Stimulated activated CD8-positive, alpha-beta memory T cell treated with anti-CD3 and anti-CD28 coated beads, Interleukin-4, amount 100 ng/mL, for 24 hours (primary cell): ENCODE measurements around the gene RYR1.
"Not testable (repeated sequence)": the region's sequence is repeated elsewhere in the genome, so short reads cannot be mapped to it uniquely, and the experiment has no call there.

Experiments
- DNase-seq: peaks from one replicate; pipeline ENCODE4 v3.0.0-alpha.2; 2020; ENCODE audit warnings: low read depth

RYR1 gene

DNA sequence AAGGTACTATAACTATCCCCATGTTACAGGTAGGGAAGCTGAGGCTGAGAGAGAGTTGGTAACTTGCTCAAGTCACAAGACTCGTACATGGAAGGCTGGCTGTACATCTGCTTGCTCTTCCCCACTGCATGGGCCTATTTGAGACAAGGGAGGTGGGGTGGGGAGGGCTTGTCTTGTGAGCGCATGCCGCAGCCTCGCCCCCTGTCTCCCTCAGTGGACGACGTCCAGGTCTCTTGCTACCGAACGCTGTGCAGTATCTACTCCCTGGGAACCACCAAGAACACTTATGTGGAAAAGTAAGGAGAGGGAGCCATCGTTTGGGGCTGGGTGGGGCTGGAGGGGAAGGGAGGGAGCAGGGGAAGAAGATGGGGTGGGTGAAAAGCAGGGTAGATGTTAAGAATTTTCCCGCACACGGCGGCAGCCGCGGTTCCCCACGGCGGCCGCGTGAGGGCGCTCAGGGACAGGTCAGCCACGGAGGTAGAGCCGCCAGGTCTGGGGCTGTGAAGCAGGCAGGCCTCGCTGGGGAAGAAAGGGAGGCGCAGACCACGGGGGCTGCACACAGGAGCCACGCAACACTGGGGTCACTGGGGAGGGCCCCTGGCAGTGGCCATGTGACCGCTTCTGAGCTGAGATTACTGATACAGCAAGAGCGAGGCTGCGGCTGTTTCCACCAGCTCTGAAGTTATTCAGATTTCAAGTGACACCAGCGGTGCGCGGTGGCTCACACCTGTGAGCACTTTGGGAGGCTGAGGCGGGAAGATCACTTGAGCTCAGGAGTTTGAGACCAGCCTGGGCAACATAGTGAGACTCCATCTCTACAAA is 81.5 kb downstream of the RYR1 start:
- DNase-seq = peak; percentile 65

DNA sequence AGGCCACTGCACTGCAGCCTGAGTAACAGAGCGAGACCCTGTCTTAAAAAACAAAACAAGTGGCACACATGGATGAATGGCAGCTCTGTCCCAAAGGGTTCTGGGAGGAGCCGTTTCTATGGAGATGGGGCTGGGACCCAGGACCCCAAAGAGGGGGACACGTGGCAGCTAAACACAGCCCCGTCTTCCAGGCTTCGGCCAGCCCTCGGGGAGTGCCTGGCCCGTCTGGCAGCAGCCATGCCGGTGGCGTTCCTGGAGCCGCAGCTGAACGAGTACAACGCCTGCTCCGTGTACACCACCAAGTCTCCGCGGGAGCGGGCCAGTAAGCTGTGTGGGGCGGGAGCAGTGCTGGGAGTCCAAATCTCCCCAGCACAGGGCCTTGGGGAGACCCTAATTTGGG is 82.4 kb downstream of the RYR1 start:
- DNase-seq = no peak

DNA sequence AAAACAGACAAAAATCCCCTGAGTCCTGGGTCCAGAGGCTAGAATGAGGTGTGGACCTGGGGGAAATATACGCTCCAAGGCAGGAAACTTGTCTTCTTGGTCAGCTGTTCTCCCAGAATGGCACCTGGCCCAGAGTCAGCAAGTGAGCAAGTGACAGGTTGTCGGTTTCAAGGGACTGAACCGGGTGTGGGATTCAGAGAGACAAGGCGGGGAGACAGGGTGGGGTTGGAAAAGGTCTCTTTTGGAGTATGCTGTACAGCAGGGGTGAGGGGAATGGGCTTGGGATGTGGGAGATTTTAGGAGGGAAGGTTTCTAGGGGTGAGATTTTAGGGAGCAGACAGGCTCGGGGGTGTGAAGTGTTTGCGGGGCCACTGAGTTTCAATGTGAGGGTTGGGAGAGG is 83.3 kb downstream of the RYR1 start:
- no peak for DNase-seq

DNA sequence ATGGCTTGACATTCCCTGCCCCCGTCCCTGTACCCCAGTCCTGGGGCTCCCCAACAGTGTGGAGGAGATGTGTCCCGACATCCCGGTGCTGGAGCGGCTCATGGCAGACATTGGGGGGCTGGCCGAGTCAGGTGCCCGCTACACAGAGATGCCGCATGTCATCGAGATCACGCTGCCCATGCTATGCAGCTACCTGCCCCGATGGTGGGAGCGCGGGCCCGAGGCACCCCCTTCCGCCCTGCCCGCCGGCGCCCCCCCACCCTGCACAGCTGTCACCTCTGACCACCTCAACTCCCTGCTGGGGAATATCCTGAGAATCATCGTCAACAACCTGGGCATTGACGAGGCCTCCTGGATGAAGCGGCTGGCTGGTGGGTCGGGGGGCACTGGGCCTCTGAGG is 83.8 kb downstream of the RYR1 start:
- no peak for DNase-seq

DNA sequence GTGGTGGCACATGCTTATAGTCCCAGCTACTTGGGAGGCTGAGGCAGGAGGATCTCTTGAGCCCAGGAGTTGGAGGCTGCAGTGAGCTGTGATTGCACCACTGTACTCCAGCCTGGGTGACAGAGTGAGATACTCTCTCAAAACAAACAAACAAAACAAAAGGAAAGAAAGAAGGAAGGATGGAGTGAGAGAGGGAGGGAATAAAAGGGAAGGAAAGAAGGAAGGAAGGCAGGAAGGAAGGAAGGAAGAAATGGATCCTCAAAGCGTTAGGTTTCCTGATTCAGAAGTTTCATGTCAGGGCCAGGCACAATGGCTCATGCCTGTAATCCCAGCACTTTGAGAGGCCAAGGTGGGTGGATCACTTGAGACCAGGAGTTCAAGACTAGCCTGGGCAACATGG is 84.5 kb downstream of the RYR1 start:
- DNase-seq = not testable (repeated sequence)

DNA sequence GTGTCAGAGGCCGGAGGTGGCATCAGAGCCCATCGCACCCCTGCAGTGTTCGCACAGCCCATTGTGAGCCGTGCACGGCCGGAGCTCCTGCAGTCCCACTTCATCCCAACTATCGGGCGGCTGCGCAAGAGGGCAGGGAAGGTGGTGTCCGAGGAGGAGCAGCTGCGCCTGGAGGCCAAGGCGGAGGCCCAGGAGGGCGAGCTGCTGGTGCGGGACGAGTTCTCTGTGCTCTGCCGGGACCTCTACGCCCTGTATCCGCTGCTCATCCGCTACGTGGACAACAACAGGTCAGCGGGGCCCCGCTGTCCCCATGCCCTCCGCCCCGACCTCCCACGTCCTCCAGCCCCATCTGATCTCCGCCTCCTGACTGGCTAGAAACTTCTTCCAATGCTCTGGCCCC is 85.7 kb downstream of the RYR1 start:
- no peak for DNase-seq

DNA sequence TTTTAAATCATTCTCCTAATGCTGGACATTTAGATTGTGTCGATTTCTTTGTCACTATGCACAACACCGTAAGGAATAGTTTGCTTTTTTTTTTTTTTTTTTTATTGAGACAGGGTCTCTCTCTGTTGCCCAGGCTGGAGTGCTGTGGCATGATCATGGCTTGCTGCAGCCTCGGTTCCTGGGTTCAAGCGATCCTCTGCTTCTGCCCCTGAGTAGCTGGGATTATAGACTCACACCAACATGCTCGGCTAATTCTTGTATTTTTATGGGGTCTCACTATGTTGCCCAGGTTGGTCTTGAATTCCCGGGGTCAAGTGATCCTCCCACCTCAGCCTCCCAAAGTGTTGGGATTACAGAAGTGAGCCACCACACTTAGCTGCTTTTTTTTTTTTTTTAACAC is 86.5 kb downstream of the RYR1 start:
- no peak for DNase-seq

DNA sequence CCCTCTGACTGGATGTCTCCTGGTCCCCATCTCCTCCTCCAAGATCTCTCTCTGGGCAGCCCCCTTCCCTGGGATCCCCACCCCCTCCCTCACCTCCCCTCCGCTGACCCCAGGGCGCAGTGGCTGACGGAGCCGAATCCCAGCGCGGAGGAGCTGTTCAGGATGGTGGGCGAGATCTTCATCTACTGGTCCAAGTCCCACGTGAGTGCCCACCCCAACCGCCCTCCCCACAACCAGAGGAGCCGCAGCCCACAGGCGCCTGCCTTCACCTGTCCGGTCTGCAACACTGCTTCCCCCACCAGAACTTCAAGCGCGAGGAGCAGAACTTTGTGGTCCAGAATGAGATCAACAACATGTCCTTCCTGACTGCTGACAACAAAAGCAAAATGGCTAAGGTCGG is 89.4 kb downstream of the RYR1 start:
- DNase-seq = no peak

DNA sequence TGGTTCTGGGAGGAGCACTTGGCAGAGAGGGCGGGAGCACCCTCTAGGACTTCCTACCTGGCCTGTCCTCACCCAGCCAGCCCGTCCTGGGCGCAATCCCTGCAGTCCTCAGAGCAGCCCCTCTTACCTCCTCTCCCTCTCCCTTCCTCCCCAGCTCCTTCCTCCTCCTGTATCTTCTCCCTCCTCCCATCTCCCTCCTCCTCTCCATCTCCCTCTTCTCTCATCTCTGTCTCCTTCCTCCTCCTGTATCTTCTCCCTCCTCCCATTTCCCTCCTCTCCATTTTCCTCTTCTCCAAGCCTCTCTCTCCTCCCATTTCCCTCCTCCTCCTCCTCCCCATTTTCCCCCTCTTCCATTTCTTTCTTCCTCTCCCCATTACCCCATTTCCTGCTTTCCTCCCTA is 89.8 kb downstream of the RYR1 start:
- DNase-seq = no peak

DNA sequence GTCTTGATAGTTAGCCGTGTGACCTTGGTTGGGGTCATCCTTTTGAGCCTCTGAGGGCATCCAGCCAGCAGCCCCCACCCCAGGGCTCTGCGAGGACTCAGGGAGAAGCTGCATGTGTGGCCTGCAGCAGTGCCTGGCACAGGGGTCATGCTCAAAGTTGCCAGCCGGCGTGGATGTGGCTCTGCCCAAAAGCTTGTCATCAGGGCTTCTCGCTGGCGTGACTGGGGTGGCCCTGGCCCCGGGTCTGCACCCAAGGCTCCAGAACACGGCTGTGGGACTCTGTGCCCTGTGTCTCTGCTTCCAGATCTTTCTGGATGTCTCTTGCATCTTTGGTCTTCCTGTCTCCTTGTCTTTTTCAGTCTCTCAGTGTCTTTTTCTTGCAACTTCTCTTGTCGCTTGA is 90.9 kb downstream of the RYR1 start:
- DNase-seq = no peak

DNA sequence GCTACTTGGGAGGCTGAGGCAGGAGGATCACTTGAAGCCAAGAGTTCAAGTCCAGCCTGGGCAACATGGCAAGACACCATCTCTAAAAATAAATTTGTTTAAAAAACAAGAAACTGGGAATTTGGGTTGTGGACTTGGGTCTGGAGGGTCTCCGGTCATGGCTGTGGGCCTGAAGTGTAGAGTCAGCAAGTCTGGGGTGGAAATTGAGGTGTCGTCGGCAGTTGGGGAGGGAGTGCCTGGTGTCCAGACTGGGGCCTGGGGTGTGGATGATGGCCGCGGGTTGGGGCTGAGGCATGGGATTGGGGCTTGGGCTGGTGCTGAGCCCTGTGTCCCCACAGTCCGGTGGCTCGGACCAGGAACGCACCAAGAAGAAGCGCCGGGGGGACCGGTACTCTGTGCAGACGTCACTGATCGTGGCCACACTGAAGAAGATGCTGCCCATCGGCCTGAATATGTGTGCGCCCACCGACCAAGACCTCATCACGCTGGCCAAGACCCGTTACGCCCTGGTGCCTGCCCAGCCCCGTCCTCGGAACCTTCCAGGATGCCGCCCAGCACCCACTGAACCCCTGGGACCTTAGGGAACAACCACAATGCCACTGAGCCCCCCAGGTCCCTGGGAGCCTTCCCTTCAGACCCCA is 91.6 kb downstream of the RYR1 start:
- DNase-seq = no peak

DNA sequence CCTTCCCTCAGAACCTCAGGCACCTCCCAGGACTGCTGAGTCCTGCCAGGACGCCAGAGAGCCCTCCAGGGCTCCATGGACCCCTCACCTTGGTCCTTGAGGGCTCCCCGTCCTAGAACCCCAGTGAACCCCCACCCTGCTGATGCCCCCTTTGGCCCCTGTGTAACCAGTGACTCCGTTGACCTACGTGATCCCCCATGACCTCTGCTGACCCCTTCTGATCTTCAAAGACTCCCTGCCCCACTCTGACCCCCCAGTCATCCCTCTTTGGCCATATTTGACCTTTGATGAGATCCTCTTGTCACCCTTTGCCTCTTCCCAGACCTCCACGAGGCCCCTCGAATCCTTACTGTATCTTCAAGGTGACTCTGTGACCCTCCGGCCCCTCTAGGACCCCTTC is 92.9 kb downstream of the RYR1 start:
- DNase-seq = no peak

DNA sequence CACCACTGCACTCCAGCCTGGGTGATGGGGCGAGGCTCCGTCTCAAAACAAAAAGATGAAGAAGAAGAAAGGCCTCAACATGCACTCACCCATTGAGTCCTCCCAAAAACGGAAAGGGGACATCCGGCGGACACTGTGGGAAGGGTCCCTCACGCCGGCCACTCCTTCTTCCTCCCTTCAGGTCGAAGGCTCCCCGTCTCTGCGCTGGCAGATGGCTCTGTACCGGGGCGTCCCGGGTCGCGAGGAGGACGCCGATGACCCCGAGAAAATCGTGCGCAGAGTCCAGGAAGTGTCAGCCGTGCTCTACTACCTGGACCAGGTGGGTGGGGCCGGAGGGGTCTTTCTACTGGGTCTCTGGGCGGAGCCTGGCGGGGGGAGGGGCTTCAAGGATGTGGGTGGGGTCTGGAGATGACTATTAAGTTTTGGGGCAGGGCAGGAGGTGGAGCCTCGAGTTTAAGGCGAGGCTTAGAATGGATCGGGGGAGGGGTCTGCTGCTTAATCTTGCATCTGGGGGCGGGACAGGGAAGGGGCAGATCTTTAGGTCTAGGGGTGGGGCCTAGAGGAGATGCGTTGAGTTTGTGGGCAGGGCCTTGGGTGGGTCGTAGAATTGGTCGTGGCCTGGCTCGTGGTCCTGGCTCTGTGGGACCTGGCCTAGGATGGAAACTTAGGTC is 94.1 kb downstream of the RYR1 start:
- DNase-seq = no peak

DNA sequence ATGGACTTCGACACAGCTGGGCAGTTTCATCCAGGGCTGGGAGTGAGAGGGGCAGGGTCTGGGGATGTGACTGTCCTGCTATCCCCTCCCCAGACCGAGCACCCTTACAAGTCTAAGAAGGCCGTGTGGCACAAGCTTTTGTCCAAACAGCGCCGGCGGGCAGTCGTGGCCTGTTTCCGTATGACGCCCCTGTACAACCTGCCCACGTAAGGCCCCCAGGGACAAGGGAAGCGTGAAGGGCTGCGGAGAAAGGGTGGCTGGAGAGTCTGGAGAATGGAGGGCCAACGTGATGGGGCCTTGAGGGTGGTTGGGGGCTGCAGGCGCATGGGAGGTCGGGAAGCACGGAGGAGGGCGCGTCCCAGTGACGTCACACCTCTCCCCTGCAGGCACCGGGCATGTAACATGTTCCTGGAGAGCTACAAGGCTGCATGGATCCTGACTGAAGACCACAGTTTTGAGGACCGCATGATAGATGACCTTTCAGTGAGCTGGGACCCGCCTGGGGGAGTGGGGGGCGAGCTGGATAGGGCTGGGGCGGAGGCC is 94.8 kb downstream of the RYR1 start:
- DNase-seq = no peak

DNA sequence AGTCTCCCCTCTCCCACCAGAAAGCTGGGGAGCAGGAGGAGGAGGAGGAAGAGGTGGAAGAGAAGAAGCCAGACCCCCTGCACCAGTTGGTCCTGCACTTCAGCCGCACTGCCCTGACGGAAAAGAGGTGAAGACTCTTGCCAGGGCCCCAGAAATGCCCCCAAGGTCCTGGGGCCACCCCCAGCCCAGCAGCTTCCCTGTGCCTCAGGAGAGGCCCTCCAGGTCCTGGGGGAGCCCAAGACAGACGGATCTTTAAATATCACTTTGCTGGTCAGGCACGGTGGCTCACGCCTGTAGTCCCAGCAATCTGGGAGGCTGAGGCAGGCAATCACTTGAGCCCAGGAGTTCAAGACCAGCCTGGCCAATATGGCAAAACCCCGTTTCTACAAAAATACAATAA is 95.4 kb downstream of the RYR1 start:
- DNase-seq = no peak

DNA sequence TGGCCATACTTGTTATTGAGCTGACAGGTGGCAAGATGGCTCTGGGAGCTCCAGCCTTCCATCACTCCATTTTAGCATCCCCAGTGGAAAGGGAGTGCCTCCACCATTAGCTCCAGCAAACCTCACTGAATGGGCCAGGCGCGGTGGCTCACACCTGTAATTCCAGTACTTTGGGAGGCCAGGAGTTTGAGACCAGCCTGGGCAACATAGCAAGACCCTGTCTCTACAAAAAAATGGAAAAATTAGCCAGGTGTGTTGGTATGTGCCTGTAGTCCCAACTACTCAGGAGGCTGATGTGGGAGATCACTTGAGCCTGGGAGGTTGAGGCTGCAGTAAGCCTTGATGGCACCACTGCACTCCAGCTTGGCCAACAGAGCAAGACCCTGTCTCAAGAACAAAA is 98.0 kb downstream of the RYR1 start:
- no peak for DNase-seq

DNA sequence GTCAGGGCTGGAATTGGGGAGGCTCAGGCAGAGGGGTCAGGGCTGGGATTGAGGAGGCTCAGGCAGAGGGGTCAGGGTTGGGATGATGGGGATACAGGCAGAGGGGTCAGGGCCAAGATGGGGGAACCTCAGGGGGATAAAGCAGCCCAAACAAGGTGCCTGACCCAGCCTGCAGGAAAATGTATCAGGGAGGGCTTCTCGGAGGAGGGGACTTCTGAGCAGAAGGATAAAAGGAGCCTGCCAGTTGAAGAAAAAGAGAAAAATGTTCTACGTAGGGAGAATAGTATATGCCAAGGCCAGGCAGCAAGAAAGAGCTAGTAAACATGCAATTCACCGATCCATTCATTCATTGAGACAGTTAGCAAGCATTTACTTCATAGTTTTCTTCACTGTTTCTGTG is 99.4 kb downstream of the RYR1 start:
- no peak for DNase-seq

DNA sequence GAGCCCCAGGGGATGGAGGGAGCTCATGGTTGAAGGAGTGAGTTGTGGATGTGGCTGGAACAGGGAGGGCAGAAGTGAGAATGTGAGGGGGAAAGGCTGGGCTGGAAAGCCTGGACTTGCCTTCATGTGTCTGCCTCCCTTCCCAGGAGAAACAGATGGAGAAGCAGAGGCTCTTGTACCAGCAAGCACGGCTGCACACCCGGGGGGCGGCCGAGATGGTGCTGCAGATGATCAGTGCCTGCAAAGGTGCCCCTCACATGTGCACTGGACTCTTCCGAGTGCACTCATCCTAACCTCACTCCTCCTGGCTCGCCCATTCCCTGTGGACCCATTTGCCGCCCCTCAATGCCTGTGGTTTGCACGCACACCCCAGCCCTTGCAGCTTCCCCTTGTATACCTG is 101.1 kb downstream of the RYR1 start:
- DNase-seq = no peak

DNA sequence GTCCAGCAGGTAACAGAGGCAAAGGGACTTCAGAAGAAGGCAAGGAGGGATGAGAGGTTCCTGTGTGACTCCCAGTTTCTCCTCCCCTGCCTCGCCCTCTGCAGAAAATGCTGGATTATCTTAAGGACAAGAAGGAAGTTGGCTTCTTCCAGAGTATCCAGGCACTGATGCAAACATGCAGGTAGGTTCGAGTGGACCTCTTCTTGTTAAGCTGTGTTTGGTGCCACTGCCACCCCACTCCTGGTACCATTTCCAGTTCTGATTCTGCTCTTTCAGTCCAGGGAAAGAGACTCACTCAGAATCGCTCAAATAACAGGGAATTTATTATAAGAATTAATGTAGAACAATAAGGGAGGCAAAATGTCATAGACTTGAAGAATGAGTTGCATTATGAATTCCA is 101.7 kb downstream of the RYR1 start:
- DNase-seq = no peak

DNA sequence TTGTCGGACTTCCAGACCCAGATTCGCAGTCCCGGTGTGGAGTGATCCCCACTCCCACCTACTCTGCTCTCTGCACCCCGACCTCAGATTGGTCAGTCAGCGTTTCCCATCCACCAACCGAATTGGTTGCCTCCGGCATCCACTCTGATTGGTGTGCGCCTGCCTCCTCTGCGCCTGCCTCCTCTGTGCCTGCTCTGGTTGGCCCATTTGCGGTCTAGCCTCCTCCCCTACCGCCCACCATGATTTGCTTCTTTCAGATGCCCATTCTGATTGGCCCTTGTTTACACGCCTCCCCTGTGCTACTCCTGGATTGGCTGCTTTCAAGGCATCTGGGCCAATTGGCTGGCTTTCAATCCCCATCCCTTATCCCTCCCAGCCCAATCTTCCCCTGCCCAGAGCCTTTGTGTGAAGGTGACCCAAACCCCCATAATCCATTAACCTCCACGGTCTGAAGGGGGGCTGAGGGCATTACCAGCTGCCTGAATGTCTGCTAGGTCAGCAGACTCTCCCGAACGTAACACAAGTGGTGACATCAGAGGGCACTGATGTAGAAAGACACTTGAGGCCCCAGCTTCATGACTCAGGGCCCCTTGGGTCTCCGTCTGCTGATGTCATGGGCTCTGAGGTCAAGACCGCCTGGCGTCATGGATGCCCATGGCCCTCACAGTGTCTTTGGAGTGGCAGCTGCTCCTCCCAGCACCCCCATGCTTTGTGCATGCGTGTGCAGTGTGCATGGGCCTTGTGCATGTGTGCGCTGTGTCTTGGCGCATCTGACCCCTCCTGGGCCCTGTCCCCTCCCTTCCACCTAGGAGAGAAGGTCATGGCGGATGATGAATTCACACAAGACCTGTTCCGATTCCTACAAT is 103.8 kb downstream of the RYR1 start:
- DNase-seq = no peak

DNA sequence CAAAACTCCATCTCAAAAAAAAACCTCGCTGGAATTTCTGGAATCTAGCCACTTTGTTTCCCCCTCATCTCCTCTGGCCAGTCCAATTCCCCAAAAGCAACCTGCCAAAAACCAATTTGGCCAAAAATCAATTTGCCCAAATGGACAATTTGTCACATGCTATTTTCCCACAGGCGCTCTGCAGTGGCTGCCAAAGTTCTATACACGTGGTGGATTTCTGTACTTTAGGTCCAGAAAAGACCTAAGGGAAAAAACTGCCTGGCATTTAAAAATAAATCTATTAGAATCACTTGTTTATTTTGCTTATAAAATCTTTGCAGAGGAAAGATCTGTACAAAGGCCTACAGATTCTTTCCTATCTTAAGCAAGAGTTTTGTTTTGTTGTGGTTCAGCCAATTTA is 104.9 kb downstream of the RYR1 start:
- DNase-seq = no peak
